DOHH2 (cell line): Measurements from ENCODE around the gene IL2RG.

Experiments used
- H3F3A ChIP-seq: fragments of 200-600 bp; sonication (generic), shearing (Covaris generic); 2 replicates; pipeline ENCODE4 v1.6.0; 2016; ENCODE audit warnings: antibody characterized with exemption, mild to moderate bottlenecking; ENCODE audit not compliant: control insufficient read depth, insufficient read depth
- H3K27ac ChIP-seq: fragments of 200-600 bp; sonication (generic); 2 replicates; pipeline ENCODE4 v1.5.1; 2014; ENCODE audit warnings: low read depth, mild to moderate bottlenecking, low read length, moderate library complexity
- H3K27me3 ChIP-seq: fragments of 200-600 bp; sonication (generic); 2 replicates; pipeline ENCODE4 v1.6.1; 2014; ENCODE audit warnings: mild to moderate bottlenecking, low read length, mixed read lengths; ENCODE audit not compliant: control insufficient read depth
- H3K36me3 ChIP-seq: fragments of 200-600 bp; sonication (generic); 2 replicates; pipeline ENCODE4 v1.6.1; 2014; ENCODE audit warnings: mild to moderate bottlenecking, low read length, moderate library complexity, mixed read lengths; ENCODE audit not compliant: control insufficient read depth
- H3K4me1 ChIP-seq: fragments of 200-600 bp; sonication (generic); 2 replicates; pipeline ENCODE4 v1.6.1; 2014; ENCODE audit warnings: mild to moderate bottlenecking, low read length, mixed read lengths; ENCODE audit not compliant: control insufficient read depth
- H3K4me2 ChIP-seq: fragments of 200-600 bp; sonication (generic); 2 replicates; pipeline ENCODE4 v1.6.0; 2014; ENCODE audit warnings: mild to moderate bottlenecking, low read length, moderate library complexity
- H3K4me3 ChIP-seq: fragments of 200-600 bp; sonication (generic); 2 replicates; pipeline ENCODE4 v1.5.1; 2014; ENCODE audit warnings: mild to moderate bottlenecking, low read length, mixed read lengths
- H3K79me2 ChIP-seq: fragments of 200-600 bp; sonication (generic); 2 replicates; pipeline ENCODE4 v1.6.1; 2014; ENCODE audit warnings: mild to moderate bottlenecking, low read length, mixed read lengths; ENCODE audit not compliant: control insufficient read depth
- H3K9me2 ChIP-seq: fragments of 200-600 bp; sonication (generic); replicated peaks from 2 replicates; pipeline ENCODE4 v1.6.1; 2014; ENCODE audit warnings: mild to moderate bottlenecking, low read length, mixed read lengths; ENCODE audit not compliant: control insufficient read depth
- H3K9me3 ChIP-seq: fragments of 200-600 bp; sonication (generic); 2 replicates; pipeline ENCODE4 v1.6.1; 2014; ENCODE audit warnings: antibody characterized with exemption, low read length, mixed read lengths; ENCODE audit not compliant: control insufficient read depth, insufficient read depth
- H4K20me1 ChIP-seq: fragments of 200-600 bp; sonication (generic); 2 replicates; pipeline ENCODE4 v1.6.0; 2014; ENCODE audit warnings: low read depth, mild to moderate bottlenecking, antibody characterized with exemption, low read length, moderate library complexity; ENCODE audit not compliant: control insufficient read depth, insufficient read depth
- CTCF ChIP-seq: fragments of 200-600 bp; sonication (generic); IDR thresholded peaks from one replicate; pipeline ENCODE4 v1.5.1; 2014; ENCODE audit warnings: antibody characterized with exemption, mild to moderate bottlenecking, low read depth, low read length; ENCODE audit not compliant: poor library complexity, severe bottlenecking
- EZH2phosphoT487 ChIP-seq: fragments of 200-600 bp; sonication (generic); IDR thresholded peaks from 2 replicates; pipeline ENCODE4 v1.6.1; 2017; ENCODE audit warnings: borderline replicate concordance, mild to moderate bottlenecking, antibody characterized with exemption, low read length, moderate library complexity, mixed read lengths

The IL2RG gene

GRCh38 chrX:71128915-71129765 is 17.8 kb upstream of the IL2RG start:
- H3K27ac ChIP-seq: no peak overlapping the region
- peaks cover 41% of the 10 kb centered on the region for H3K36me3 ChIP-seq
- H3K4me2 ChIP-seq: no peak overlapping the region

GRCh38 chrX:71128166-71128833 is 16.9 kb upstream of the IL2RG start:
- Histone ChIP-seq H3K27me3 (no peaks in the 10 kb centered on the region), H3K4me2 (no peak overlapping the region), H3K27ac (no peak overlapping the region), H3K4me3 (no peak overlapping the region), H3F3A (no peaks in the 10 kb centered on the region), H4K20me1 (no peaks in the 10 kb centered on the region), H3K79me2 (no peaks in the 10 kb centered on the region), H3K9me2 (no peaks in the 10 kb centered on the region), H3K9me3 (no peaks in the 10 kb centered on the region), H3K36me3 (peaks cover 48% of the 10 kb centered on the region), H3K4me1 (no peaks in the 10 kb centered on the region)
- TF ChIP-seq EZH2phosphoT487 (no peak), CTCF (no peak)

More at GRCh38 chrX:71128915-71129765, 17.8 kb upstream of the IL2RG start:
- Histone ChIP-seq H3K9me2 (no peaks in the 10 kb centered on the region), H3K4me3 (no peak overlapping the region), H3F3A (no peaks in the 10 kb centered on the region), H3K9me3 (no peaks in the 10 kb centered on the region), H3K4me1 (no peaks in the 10 kb centered on the region), H3K79me2 (no peaks in the 10 kb centered on the region), H4K20me1 (no peaks in the 10 kb centered on the region), H3K27me3 (no peaks in the 10 kb centered on the region)
- peak; percentile 81 for TF ChIP-seq CTCF
- no peak for TF ChIP-seq EZH2phosphoT487

- peaks cover 11% of the 10 kb centered on the region for H3K4me1 ChIP-seq
- H3K27ac ChIP-seq: no peak overlapping the region
- H4K20me1 ChIP-seq: no peaks in the 10 kb centered on the region
- no peaks in the 10 kb centered on the region for H3K9me3 ChIP-seq
- H3K9me2 ChIP-seq: no peaks in the 10 kb centered on the region
- no peaks in the 10 kb centered on the region for H3F3A ChIP-seq
- TF ChIP-seq CTCF: no peak
- TF ChIP-seq EZH2phosphoT487: no peak
- no peaks in the 10 kb centered on the region for H3K27me3 ChIP-seq
- peak overlapping the region; percentile 81 for H3K4me3 ChIP-seq
- H3K79me2 ChIP-seq: no peaks in the 10 kb centered on the region
- peak overlapping the region; percentile 77 for H3K4me2 ChIP-seq
- H3K36me3 ChIP-seq: peaks cover 30% of the 10 kb centered on the region
Observed at GRCh38 chrX:71118985-71119535, 7.7 kb upstream of the IL2RG start.
